SK-N-SH (cell line): Measurements from ENCODE around the gene GUCY1A1.

ENCODE experiments used
- SMC3 ChIP-seq: IDR thresholded peaks from 2 replicates; pipeline ENCODE4 v1.6.1; 2012; ENCODE audit warnings: low read depth, low read length, improper control_type of control experiment
- TF ChIP-seq, protein P1 (sequence below): fragments of 200-600 bp; sonication (generic); IDR thresholded peaks from 2 replicates; pipeline ENCODE4 v1.6.1; 2017; ENCODE audit warnings: antibody characterized with exemption, mild to moderate bottlenecking, moderate library complexity
- TF ChIP-seq, protein P2 (sequence below): fragments of 150-350 bp; IDR thresholded peaks from 2 replicates; pipeline ENCODE4 v1.6.1; 2017; ENCODE audit warnings: antibody characterized with exemption, low read length, low read depth, borderline replicate concordance
- TF ChIP-seq, protein P3 (sequence below): IDR thresholded peaks from 2 replicates; pipeline ENCODE4 v1.6.1; 2012; ENCODE audit warnings: mild to moderate bottlenecking, low read depth, low read length, moderate library complexity

DNA sequence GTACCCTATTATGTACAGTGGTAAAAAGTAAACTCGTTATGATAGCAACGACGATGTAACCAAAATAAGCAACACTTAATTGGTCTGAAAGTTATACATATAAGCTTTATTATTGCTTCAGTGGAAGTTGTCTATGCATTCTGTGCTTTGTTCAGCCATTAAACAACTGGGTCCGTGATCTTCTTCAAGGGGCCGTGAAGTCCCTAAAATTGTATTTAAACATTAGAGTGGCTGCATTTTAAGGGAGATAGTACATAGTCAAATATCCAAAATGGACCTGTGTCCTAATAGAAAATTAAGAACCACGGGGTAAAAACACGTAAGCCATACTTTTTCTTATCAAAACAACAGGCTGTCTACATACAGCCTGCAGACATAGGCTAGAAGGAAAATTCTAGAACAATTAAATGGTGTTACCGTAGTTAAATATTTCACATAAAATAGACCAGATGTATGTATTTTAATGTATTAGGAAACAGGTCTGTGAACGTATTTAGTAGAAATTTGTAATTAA lies 2.1 kb downstream of the GUCY1A1 start:
- TF ChIP-seq, protein P1, sequence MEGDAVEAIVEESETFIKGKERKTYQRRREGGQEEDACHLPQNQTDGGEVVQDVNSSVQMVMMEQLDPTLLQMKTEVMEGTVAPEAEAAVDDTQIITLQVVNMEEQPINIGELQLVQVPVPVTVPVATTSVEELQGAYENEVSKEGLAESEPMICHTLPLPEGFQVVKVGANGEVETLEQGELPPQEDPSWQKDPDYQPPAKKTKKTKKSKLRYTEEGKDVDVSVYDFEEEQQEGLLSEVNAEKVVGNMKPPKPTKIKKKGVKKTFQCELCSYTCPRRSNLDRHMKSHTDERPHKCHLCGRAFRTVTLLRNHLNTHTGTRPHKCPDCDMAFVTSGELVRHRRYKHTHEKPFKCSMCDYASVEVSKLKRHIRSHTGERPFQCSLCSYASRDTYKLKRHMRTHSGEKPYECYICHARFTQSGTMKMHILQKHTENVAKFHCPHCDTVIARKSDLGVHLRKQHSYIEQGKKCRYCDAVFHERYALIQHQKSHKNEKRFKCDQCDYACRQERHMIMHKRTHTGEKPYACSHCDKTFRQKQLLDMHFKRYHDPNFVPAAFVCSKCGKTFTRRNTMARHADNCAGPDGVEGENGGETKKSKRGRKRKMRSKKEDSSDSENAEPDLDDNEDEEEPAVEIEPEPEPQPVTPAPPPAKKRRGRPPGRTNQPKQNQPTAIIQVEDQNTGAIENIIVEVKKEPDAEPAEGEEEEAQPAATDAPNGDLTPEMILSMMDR, result no peak
- no peak for TF ChIP-seq SMC3
- TF ChIP-seq, protein P2, sequence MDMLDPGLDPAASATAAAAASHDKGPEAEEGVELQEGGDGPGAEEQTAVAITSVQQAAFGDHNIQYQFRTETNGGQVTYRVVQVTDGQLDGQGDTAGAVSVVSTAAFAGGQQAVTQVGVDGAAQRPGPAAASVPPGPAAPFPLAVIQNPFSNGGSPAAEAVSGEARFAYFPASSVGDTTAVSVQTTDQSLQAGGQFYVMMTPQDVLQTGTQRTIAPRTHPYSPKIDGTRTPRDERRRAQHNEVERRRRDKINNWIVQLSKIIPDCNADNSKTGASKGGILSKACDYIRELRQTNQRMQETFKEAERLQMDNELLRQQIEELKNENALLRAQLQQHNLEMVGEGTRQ, result no peak
- TF ChIP-seq, protein P3, sequence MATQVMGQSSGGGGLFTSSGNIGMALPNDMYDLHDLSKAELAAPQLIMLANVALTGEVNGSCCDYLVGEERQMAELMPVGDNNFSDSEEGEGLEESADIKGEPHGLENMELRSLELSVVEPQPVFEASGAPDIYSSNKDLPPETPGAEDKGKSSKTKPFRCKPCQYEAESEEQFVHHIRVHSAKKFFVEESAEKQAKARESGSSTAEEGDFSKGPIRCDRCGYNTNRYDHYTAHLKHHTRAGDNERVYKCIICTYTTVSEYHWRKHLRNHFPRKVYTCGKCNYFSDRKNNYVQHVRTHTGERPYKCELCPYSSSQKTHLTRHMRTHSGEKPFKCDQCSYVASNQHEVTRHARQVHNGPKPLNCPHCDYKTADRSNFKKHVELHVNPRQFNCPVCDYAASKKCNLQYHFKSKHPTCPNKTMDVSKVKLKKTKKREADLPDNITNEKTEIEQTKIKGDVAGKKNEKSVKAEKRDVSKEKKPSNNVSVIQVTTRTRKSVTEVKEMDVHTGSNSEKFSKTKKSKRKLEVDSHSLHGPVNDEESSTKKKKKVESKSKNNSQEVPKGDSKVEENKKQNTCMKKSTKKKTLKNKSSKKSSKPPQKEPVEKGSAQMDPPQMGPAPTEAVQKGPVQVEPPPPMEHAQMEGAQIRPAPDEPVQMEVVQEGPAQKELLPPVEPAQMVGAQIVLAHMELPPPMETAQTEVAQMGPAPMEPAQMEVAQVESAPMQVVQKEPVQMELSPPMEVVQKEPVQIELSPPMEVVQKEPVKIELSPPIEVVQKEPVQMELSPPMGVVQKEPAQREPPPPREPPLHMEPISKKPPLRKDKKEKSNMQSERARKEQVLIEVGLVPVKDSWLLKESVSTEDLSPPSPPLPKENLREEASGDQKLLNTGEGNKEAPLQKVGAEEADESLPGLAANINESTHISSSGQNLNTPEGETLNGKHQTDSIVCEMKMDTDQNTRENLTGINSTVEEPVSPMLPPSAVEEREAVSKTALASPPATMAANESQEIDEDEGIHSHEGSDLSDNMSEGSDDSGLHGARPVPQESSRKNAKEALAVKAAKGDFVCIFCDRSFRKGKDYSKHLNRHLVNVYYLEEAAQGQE, result no peak
